HS-27A (cell line): ENCODE data around the gene ADGRG3.
"Not testable (repeated sequence)": the region's sequence is repeated elsewhere in the genome, so short reads cannot be mapped to it uniquely, and the experiment has no call there.

Experiments
- DNase-seq: peaks from one replicate; pipeline ENCODE4 v3.0.0-alpha.2; 2012; ENCODE audit warnings: low read depth, missing footprints

Gene ADGRG3

DNA sequence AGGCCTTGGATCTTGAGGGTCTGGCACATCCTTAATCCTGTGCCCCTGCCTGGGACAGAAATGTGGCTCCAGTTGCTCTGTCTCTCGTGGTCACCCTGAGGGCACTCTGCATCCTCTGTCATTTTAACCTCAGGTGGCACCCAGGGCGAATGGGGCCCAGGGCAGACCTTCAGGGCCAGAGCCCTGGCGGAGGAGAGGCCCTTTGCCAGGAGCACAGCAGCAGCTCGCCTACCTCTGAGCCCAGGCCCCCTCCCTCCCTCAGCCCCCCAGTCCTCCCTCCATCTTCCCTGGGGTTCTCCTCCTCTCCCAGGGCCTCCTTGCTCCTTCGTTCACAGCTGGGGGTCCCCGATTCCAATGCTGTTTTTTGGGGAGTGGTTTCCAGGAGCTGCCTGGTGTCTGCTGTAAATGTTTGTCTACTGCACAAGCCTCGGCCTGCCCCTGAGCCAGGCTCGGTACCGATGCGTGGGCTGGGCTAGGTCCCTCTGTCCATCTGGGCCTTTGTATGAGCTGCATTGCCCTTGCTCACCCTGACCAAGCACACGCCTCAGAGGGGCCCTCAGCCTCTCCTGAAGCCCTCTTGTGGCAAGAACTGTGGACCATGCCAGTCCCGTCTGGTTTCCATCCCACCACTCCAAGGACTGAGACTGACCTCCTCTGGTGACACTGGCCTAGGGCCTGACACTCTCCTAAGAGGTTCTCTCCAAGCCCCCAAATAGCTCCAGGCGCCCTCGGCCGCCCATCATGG is 4.0 kb upstream of the ADGRG3 start:
- DNase-seq = no peak

DNA sequence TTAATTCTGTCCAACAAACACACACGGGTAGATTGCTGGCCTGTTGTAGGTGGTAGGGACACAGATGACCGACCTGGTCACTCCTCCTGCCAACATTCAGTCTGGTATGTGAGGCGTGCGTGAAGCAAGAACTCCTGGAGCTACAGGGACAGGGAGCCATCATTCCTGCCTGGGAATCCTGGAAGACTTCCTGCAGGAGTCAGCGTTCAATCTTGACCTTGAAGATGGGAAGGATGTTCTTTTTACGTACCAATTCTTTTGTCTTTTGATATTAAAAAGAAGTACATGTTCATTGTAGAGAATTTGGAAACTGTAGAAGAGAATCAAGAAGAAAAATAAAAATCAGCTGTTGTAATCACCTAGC is 3.5 kb upstream of the ADGRG3 start:
- no peak for DNase-seq

DNA sequence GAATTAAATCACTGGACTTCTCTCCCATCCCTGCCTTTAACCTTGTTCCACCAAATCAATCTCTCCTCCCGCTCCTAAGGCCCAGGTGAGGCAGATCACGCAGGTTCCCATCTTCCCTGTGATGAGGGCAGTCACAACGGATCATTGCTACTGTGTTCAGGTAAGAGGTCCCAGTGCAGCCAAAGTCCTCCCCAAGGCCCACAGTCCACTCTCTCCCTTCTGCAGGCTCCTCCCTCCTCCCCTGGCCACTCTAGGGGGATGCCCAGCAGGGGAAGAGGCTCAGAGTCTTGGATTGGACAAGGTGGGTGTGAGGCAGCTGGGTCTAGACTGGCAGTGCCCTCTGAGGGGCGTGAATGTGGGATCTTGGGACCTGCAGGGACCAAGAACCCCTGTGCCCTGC is 2.6 kb upstream of the ADGRG3 start:
- no peak for DNase-seq

DNA sequence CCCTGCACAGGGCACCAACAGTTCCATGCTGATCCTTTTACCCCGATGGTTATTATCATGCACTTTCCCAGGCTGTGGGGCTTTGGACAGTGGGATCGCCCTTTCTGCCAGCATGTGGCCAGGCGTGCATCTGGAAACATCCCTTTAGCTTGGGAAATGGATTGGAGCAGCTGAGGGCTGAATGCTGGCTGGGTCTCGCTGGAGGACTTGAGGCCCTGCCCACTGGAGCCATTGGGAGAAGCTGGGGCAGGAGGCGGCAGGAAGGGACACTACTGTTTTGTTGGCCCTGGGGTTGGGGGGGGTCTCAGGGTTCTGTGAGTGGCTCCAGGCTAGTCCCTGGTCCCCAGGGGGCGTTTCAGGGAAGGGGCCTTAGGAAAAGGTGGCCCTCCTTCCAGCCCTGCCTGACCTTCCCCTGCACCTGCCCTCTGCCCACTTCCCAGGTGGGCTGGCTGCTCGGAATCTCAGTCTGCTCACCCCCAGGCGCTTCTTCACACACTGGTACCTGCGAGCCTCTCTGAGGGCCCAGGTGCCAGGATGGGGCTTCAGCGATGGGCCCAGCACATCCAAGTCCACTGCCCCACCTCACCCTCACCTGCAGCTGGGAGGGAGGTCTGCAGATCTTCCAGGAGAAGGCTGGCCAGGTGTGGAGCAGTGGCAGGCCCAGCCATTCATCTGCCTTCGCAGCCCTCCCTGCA is 1.6 kb upstream of the ADGRG3 start:
- DNase-seq = no peak

DNA sequence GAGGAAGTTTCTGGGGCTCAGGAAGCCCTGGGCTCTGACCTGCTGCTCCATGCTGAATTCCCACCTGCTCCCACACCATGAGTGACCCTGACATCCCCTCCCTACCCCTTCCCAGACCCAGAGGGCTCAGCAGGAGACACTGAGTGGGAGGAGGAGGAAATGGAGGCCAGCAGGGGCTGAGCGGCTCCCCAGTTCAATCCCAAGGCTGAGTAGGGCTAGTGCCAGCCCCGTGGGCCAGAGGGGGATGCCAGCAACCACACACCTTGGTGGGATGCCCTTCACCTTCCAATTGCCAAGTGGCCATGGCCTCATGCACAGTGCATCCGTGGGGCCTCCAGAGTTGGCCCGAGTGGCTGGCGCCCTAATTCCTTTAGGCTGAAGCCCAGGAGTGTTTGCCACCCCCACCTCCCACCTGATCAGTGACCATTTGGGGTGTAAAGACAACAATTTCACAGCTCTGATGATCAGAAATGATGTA is 1.0 kb upstream of the ADGRG3 start:
- no peak for DNase-seq

DNA sequence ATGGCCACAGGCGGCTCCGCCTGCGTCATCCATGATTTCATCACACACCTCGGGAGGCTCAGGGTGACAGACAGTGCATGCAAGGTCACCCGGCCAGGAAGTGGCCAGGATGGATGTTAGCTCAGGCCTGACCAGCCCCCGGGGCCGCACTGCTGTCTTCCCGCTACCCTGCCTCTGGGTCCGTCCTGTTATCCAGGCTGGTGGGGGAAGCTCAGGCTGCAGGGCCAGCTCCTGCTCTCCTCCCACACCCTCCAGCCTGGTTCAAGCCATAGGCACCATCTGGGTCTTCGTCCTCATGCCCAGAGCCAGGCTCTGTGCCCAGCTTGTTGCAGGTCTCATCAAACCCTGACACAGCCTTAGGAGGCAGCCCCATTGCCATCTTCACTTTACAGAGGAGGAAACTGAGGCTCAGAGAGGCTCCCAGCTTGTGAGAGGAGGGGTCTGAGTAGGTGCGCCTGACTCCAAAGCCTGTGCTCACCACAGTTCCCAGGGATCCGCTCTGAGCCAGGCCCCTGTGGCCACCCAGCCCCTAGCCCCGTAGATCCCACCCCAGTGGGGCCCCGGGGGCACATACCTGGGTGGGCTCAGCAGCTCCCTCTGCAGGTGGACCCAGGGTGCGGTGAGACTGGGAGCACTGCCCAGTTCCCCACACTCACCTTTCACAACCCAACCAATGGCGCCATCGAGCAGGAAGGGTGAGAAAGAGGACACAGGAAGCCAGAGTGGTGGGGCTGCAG is 412 bp upstream of the ADGRG3 start:
- DNase-seq = no peak

DNA sequence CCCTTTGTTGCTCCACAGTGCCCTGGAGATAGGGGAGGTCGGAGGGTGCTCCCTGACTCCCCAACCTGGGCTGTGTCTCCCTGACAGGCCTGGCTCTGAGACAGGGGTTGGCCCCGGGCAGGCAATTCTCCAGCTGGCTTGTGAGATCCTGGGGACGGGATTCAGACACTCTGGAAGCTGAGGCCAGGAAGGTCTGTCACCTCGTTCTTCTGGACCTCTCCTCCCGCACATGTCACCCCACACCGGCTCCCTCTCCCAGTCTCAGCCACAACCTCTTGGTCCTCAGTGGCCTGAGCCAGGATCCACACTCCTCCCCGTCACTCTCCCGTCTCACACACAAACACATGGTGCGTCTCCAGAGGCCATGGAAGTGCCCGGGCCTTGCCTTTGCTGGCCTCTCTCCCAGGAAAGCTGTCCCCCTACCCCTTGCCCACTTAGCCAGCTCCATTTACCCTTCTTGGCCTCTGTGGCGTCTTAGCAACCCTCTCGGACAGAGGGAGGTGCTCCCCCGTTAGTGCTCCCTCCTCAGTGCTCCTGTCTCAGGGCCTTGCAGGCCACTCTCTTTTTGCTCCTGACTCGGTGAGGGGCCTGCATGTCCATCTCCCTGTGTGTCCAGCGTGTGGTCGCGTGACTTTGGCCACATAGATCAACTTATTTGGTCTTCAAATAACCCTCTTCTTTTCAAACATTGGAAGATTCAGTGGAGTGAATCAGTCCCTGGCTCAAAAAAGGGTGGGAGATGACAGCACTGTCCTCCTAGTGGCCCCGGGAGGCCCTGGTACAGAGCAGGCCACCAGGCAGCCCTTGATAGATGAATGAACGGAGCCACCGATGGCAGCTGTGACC is 747 bp downstream of the ADGRG3 start:
- no peak for DNase-seq

DNA sequence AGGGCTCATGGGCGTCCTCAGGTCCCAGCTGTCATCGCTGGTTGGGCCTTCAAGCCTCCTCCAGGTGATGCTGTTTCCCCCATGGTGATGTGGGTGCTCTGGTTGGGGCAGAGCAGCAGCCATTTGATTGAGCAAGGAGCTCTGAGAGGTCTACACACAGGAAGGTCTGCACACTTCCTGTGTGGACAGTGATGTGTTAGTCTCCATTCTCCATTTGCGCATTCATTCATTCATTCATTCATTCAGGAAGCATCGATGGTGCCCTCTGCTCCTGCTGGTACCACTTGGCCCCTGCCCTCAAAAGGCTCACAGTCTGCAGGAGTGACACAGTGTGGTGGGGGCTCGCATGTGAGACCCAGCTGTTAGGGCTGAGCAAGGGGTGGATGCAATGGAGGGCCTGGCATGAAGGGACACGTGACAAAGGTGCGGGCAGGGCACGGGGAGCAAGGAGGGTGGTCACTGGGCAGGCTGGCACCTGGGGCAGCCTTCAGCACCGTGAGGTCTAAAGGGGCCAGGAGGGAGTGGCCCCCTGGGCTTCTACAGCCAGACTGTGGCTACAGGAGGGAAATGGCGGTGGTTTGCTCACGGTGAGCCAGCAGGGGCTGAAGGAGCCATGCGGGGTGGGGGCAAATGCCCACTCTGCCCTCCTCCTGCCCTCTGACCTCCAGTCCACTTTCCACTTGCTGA is 1.5 kb downstream of the ADGRG3 start:
- DNase-seq = no peak

DNA sequence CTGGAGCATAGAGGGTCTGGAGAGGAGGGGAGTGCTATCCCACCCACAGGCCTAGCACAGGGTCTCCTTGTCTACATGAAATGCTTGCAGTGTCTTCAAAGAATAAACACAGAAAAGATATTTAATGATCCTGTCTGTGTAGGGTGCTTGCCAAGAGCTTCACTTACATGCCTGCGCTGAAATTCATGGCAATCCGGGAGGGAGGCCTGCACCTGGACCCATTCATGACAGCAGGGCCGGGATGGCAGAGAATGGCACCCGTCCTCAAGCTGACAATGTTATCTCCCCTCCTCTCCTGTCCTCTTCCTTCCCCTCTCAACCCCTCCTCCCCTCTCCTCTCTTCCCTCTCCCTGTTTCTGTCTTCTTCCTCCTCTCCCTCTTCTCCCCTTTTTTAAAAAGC is 2.1 kb downstream of the ADGRG3 start:
- DNase-seq = no peak

DNA sequence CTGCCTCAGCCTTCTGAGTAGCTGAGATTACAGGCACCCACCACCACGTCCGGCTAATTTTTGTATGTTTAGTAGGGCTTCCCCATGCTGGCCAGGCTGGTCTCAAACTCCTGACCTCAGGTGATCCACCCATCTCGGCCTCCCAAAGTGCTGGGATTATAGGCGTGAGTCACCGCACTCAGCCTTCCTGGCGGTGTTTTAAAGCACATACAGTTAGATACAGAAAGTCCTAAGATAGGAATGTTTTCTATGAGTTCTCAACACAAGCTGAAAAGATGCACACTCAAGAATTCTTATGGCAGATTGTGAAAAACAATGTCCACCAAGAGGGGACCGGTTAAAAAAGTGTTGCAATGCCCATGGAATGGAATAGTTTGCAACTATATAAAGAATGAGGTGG is 3.3 kb downstream of the ADGRG3 start:
- DNase-seq = not testable (repeated sequence)

DNA sequence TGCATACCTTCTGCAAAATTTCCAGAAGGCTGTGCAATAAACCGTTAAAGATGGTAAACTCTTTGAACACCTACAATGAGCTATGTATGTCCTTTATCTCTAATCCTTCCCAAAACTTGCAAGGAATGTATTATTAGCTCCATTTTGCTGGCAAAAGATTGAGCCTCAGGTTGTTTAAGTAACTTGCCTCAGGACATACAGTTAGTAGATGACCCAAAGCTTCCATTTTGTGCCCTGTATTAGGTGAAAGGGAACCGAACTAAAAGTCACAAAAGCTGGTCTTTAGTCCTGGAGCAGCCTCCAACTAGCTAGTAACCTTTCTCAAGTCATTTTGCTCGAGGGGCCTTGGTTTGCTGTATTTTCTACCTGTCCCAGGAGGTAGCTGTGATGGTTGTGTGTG is 4.3 kb downstream of the ADGRG3 start:
- no peak for DNase-seq

DNA sequence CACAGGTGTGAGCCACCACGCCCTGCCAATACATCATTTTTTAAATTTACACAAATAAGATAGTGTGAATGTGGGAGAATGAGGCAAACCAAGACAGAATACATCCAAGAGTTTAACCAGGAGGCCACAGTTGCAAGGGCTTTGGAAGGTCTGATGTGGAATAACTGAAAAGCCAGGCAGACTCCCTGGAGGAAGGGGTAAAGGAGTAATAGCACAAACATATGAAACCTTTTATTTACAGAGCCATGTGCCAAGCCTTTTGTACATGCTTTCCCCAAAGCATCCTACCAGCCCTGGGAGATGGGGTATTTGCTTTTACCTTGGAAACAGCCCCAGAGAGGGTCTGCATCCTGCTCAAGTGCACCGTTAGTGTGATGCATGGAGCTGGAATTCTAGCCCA is 4.7 kb downstream of the ADGRG3 start:
- no peak for DNase-seq

DNA sequence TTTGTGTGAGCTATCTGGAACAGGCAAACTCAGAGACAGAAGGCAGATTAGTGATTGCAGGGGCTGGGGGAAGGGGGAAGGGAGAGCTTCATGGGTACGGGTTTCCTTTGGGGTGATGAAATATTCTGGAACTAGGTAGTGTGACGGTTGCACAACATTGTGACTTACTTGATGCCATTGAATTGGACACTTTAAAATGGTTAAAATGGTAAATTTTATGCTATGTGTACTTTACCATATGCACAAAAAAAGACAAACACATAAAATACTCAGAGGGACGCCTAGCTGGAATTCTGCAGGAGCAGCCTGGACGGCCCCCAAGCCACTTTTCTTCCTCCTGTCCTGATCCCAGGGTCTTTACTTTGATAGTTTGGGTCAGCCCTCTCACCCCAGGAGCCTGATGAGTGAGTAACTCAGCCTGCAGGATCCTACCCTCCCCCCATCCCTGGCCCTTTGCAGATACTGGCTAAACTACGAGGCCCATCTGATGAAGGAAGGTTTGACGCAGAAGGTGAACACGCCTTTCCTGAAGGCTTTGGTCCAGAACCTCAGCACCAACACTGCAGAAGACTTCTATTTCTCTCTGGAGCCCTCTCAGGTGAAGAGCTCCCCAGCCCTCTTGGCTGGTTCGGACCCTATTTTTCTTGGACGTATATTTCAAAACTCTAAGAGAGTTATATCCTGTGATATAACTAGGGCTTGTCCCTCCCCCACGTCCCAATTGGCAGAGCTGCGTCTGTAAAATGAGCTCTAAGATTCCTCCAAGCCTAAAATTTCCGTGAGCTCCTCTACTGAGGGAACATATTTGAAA is 7.8 kb downstream of the ADGRG3 start:
- no peak for DNase-seq

DNA sequence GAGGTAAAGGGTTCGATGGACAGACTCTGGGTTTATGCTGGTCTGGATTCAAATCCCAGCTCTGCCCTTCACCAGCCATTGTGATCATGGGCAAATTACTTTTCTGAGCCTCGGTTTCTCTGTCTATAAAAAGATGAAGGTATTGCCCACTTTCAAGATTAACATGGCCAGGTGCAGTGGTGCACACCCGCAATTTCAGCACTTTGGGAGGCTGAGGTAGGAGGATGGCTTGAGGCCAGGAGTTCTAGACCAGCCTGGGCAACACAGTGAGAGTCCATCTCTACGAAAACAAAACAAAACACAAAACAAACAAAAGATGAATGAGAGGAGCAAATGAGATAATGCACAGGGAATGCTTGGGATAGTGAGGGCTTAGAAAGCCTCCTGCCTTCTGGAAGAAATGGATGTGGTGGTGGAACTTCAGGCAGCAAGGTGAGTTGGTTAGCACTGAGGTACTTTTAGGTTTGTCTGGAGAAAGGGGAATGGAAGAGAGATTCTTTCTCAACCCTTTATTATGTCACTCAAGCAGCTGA is 8.5 kb downstream of the ADGRG3 start:
- no peak for DNase-seq

DNA sequence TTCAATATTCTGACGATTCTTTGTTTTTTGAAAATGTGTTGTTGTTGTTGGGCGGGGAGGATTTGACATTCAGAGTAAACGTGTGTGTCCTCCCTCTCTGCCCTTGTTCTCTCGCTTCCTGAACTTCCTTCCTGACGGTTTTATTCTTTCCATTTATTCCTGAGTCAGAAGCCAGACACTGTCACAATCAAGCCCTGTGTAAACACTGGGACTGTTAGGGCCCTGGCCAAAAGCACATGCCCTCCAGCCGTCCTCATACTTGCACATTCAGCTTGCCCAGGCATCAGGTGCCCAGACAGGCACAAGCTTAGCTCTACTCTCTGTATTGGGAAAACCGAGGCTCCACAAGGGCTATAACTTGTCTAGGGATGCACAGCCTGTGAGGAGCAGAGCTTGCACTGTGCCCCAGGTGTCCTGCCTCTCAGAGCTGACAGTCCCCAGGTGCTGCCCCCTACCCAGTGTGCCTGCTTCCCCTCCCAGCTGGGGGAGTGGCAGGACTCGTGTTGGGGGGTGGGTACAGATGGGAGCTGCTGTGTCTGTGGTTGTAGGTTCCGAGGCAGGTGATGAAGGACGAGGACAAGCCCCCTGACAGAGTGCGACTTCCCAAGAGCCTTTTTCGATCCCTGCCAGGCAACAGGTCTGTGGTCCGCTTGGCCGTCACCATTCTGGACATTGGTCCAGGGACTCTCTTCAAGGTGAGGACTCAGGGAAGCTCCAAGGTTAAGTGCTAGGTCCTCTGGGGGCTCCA is 9.7 kb downstream of the ADGRG3 start:
- no peak for DNase-seq

DNA sequence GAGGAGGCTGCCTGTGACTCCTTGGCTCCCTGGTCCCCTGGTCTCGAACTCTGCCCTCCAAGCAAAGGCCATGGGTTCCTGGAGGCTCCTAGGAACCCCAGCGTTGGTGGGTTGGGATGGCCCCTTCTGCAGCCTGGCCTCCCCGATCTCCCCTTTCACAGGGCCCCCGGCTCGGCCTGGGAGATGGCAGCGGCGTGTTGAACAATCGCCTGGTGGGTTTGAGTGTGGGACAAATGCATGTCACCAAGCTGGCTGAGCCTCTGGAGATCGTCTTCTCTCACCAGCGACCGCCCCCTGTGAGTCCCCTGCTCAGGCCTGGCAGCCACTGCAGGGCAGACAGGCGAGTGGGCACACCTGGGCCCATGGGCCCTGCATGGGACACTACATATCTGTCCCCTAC is 10.9 kb downstream of the ADGRG3 start:
- DNase-seq = no peak

DNA sequence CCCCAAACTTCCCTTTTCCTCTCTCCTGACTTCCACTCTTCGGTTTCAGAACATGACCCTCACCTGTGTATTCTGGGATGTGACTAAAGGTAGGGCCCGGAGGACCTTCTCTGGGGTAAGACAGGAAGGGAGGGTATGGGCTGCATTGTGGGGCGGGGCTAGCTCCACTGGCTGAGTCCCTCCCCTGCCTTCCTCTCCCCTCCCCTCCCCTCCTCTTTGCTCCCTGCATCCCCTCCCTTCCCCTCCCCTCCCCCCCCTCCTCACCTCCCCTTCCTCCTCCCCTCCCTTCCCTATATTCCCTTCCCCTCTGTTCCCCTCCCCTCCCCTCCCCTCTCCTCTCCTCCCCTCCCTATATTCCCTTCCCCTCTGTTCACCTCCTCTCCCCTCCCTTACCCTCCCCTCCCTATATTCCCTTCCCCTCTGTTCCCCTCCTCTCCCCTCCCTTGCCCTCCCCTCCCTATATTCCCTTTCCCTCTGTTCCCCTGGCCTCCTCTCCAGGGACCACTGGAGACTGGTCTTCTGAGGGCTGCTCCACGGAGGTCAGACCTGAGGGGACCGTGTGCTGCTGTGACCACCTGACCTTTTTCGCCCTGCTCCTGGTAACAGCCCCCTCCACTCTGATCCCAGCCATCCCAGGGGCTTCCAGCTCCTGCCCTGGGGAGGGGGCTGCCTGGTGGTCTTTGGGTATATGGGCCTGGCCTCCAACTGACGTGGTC is 11.8 kb downstream of the ADGRG3 start:
- no peak for DNase-seq

DNA sequence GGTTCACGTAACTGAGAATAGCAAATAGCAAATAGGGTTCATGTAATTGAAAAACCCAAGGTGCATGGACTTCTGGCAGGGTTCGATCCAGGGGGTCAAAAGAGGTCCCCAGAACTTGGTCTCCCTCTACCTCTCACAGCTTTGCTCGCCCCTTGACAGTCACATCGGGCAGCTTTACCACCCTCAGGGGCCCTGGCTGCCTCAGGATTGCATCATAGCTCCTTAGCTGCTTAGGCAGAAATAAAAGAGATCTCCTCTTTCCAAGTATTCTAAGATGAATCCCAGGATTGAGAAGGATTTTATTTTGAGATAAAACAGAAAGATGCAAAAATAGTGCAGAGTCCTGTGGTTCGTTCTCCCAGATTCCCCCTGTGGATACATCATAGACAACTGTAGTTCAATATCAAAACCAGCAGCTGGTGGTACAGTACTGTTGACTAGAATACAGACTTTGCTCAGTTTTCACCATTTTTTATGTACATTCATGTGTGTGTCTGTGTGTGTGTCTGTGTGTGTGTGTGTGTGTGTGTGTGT is 12.8 kb downstream of the ADGRG3 start:
- DNase-seq = no peak
